A204.1 (cell line): Measurements from ENCODE around the gene NPAS2.

Source experiments
- FAIRE-seq: peaks from 2 replicates; lab custom pipeline; 2012; peaks lifted over from hg19 to GRCh38; lab: Jason Lieb, UNC

Gene NPAS2

DNA sequence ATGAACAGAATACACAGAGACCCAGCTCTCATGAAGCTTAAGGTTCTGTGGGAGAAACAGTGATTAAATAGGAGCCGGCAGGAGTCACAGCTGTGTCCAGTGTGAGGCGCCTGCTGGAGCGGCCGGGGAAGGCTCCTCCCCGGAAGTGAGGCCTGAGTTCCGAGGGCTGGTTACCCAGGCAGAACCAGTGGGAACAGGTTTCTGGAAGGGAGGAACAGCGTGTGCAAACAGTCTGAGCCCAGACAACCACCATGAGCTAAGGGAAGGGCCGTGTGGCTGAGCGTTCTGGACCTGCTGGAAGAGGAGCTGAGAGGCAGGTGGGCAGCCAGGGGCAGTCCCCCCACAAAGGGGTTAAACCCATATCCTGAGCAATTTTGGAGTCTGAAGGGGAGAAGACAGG, 26.0 kb upstream of the NPAS2 start:
- no peak for FAIRE-seq

DNA sequence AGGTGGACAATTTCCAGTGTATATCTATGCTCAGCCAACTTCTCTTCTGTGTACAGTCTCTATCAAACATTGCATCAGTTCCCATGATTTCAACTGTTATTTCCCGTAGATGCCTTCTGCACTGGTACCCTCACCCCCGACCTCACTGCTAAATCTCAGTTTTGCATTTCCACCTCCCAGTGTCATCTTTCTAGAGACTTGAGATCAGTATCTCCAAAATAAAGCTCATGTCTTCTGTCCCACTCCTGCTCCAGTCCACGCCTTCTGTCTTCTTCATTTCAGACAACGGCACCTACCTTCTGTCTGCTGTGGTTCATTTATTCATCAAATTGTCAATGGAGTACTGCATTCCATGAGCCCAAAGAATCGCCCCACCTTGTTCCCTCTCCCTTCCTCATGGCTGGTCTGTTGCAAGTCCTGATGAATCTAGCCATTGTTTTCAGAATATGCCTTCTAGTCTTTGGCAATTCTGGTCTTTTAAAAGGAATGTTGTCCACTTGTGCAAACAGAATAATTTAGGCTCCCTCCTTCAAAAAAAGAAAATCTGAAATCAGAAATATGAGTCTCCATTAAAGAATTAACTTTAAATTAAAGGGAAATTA, 23.3 kb upstream of the NPAS2 start:
- FAIRE-seq = no peak

DNA sequence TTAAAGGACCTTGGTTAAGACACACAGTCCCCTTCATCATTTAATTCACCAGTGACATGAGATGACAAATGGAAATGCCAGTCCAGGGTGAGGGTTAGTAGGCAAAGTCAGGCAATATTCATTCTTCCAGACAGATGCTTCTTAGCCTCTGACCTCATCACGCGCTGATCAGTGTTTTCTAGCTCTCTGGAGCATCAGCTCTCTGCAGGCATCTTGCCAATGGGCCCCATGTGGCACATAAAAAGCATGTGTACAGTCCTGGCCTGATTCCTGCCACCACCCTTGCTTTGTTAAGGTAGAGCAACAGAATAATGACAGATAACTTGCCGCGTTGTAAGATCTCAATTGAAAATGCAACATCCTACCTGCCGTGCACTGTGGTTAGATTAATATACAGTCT, 20.3 kb upstream of the NPAS2 start:
- FAIRE-seq = no peak

DNA sequence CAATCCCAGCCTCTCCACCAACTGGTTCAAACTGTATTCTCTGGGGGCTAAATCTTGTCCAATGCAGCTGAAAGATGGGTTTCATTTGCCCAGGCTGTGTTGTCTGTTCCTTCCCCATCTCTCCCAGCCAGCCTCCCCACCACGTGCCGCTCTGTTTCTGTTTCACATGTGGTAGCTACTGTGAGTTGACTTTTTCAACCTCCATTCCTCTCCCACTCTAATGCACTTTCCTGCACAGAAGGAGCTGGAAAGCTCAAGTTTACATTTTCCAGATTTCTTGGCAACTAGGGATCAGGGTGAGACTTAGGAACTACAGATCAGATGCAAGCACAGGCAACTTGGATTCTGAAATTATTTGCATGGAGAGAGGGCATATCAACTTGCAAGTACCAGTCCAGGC, 19.0 kb upstream of the NPAS2 start:
- no peak for FAIRE-seq

DNA sequence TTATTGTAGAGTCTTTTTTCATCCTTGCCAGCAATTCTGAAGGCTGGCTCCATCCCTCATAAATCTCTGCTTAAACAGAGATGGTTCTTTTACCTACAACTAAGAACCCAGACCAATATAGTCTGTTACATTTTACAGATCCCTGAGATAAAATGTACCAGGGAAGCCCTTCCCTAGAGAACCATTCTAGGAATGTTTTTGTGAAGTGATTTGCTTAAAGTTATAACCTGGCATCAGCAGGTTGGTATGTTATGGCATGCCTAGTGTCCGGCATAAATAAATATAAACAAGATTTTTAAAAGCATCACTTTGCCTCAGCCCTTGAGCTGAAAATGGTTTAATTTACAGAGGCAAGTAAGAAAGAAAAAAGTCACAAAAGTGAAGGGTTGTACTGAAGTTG, 18.5 kb upstream of the NPAS2 start:
- FAIRE-seq = no peak

DNA sequence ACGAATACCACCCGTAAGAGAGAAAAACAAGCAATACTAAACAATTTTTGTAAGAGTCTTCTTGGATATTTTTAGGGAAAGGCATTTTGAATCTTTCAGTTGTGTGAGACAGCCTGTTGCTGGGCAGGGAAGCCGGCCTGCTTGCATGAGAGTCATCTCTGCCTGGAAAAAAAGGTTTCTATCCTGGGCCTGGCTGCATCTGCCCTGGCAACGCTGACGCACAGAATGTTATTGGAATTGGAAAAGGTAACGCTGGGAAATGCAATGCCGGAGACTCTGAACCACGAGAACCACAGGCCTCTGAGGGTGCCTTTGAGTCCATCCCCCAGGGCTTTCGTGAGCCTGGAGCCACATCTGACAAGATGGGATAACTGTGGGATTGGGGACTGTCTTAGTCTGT, 17.9 kb upstream of the NPAS2 start:
- no peak for FAIRE-seq

DNA sequence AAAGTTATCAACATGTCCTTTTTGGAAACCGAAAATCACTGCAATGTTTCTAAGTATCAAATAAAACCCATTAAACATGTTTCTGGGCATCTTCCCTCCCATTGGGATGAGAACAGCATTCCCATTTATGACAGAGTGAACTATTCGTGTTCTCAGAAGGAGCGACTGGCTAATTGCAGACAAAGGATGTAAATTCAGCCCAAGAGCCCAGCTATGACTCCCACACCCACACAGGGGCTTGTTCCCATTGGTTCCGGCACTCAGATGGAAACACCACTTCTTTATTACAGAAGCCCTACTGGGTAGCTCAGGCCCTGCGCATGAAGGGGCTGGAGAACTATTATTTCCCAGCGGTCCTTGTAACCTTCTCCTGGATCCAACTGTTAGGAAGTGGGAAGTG, 16.6 kb upstream of the NPAS2 start:
- FAIRE-seq = no peak

DNA sequence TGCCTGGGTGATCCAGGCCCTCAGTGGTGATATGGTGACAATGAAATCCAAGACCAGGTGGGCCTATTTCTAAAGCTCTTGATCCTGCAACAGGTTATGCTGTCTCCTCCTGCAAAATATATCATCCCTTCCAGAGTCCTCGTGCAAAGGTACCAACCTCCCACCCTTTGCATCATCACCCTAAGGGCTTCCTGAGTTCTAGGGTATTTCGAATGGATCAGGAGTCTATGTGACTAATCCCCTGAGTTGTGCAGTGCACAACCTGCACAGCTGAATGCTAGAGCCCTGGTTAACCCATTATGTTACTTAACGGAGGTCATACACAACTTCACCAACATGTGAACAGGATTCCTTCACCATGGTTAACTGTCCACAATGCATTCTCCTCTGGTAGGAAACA, 13.4 kb upstream of the NPAS2 start:
- FAIRE-seq = no peak

DNA sequence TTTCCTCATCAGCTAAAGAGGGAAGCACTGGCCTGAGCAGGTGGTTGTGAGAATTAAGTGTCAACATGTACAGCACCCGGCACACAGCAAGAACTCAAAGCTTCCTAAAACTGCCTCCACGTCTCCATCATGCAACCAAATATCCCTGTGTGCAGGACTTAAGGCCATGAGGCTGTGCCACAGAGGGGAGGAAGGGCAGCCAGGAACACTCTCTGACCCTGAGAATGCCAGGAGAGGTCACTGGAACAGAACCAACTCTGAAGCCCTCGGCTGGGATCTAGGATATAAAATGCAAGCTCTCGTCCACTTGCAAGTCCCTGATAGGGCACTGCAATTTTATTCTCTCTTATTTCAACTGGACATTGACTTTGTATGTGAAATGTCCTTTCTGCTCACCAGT, 12.2 kb upstream of the NPAS2 start:
- no peak for FAIRE-seq

DNA sequence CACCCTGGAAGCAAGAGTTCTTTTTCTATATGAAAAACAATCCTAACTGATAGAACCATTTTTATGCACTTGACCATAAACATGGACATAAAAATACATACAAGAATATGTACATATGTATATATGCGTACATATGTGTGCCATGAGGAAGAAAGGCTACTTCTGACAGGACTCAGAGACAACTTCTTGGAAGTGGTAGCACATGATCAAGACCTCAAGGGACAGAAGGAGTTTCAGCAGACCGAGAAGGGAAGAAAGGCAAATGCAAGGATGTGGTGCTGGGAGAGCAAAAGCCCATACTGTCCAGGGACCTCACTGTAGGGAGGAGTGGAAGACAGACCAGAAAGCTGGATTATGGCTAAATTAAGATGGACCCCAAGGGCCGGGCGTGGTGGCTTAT, 11.4 kb upstream of the NPAS2 start:
- no peak for FAIRE-seq

DNA sequence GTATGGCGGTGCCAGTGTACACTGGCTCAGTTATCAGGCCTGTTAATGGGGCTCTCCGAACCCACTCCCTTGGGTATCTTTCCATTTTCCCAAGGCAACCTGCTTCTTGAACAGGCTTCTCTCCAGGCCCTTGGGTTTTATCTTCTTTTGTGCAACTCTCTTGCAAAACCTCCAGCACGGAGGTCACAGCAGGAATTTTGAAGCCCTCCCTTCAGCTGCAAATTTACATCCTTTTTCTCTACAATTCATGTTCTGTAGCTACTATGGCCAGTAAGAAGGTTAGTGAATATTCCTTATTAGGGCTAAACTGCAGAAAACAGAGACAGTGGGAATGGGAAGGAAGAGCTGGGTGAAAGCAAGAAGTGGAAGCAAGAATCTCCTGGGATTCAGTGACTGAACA, 10.4 kb upstream of the NPAS2 start:
- FAIRE-seq = no peak

DNA sequence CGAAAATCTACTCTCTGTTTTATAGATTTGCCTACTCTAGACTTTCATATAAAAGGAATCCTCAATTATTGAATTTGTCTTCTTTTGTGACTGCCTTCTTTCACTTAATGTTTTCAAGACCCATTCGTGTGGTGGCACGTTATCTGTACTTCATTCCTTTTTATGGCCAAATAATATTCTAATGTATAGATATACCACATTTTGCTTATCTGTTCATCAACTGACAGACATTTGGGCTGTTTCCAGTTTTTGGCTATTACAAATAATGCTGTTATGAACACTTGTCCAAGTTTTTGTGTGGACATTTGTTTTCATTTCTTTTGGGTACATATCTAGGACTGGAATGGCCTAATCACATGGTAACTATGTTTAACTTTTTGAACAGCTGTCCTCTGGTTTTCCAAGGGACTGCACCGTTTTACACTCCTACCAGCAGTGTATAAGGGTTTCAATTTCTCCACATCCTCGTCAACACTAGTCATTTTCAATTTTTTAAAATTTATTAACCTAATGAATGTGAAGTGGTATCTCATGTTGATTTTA, 9.3 kb upstream of the NPAS2 start:
- no peak for FAIRE-seq

DNA sequence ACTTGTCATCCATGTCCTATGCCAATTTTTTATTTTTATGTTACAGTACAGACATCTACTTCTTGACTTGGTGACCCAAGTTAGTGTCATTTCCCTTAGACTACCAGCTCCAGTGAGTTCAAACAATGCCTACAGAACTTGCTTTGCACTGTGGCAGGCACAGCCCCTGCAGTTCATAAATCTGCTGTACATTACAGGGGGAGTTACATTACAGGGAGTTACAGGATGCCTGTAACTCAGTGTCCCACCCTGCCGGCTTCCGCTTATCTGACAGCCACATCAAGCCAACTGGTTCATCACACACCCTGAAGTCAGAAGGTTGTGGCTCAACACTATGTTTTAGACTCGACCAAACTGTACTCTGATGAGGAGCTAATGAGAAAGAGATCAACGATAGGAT, 7.8 kb upstream of the NPAS2 start:
- FAIRE-seq = no peak

DNA sequence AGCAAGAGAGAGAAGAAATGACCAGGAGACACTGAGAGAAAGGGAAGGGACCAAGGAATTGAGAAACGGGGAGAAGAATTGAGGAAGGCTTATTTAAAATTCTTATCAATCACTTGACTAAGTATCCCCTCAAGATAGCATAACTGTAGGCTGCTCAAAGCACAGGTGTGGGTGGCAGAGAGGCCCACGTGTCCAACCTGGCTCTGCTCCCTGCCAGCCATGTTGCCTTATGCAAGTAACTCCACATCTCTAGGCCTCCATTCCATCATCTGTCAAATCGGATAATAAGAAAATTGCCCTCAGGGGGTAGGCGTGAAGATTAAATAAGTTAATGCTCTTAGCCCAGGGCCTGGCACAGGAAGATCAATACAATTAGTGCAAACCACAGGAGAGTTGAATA, 7.4 kb upstream of the NPAS2 start:
- FAIRE-seq = no peak

DNA sequence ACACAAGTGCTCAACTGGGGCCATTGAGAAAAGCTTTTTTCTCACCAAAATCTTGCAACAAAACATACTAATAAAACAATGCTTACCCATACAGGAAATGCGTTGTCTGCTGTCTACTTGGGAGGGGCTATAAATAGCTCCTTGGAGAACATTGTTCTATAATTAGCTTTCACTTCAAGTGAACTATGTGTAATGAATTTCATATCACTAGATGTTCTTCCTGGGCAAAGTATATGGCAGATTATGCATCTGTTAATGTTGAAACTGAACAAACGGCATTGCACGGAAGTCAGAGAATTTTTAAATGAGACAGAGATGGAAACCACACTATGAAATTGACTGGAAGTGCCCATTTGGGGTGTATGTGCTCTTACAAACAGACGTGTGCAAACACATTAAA, 6.4 kb upstream of the NPAS2 start:
- FAIRE-seq = no peak

DNA sequence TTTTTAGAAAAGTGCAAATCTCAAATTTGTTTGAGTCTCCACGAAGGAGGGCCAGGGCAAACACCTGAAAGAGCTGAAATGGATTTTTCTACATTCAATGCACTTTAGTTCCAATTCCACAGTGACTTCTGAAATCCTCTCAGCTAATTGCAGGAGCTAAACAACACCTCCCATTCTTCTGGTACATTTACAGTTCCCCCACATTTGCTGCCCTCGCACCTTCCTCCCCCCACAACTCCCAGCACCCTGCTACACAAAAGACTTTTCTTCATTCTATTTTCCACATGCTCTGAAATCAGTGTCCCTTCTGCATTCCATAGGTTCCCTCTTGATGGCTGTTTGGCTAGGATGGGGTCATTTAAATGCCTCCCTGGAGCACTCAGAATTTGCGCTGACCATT, 5.9 kb upstream of the NPAS2 start:
- no peak for FAIRE-seq

DNA sequence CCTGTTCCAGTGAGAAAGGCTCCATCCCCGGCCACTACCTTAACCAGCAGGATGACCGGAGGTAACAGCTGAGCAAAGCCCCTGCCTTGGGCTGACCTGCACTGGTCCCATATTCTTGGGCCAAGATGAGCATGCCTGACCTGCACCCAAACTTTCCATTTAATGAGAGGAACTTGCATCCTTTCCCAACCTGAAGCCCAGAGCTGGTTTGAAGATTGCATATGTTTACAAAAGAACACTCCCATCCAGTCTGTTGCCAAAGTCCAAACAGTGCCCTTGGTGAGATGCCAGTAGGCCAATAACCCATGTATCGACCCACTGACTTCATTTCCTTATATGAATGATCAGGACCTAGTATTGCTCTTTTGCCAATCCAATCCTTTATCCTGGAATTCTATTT, 5.5 kb upstream of the NPAS2 start:
- no peak for FAIRE-seq

DNA sequence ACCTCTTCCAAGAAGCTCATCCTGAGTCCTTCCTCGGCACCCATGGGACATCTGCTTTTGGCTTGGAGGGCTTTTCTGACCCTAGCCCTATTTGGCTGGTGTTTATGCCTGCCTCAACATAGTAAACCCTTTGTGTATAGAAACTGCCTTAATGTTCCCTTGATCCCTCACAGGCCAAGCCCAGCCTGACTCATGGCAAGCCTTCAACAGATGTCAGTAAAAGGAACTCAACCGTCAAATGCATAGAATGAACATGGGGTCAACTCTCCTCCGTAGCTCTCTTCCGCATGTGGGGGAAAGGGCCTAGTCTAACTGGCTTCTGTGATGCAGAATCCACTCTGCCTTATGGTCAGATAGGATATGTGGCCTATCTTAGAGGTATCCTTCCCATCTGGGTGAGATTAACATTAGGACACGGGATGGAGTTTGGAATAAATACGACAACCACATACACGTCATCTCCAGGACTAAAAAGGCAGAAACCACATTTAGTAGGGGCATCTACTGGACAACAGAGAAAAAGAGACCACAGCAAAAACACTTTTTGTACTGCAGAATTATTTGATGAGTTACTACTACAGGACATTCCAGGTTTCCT, 2.5 kb upstream of the NPAS2 start:
- no peak for FAIRE-seq

DNA sequence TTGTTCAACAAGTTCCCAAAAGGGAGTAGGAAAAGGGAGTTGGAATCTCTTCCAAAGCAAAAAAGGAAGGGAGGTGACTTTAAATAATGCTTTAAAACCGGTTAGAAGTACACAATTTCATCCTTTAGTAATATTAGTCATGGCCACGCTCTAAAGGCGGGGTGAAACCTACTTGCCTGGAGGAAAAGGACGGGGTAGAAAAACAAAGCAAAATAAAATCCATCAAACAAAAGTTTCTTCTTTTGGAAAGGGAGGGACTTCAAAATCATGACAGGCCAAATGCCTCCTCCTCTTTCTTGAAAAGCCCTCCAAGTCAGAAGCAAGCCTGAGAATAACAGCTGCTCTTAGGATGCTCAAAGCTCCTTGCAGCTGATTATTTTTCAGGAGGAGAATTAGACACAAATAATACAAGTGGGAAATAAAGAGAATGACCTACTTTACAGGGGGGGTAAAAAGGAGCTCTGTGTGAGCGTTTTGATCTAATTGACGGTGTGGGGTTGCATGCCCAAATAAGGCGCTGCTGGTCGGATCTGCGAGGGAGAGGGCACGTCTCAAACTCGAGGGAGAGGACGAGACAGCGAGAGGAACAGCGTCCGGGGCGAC, 1.8 kb upstream of the NPAS2 start:
- FAIRE-seq = no peak

DNA sequence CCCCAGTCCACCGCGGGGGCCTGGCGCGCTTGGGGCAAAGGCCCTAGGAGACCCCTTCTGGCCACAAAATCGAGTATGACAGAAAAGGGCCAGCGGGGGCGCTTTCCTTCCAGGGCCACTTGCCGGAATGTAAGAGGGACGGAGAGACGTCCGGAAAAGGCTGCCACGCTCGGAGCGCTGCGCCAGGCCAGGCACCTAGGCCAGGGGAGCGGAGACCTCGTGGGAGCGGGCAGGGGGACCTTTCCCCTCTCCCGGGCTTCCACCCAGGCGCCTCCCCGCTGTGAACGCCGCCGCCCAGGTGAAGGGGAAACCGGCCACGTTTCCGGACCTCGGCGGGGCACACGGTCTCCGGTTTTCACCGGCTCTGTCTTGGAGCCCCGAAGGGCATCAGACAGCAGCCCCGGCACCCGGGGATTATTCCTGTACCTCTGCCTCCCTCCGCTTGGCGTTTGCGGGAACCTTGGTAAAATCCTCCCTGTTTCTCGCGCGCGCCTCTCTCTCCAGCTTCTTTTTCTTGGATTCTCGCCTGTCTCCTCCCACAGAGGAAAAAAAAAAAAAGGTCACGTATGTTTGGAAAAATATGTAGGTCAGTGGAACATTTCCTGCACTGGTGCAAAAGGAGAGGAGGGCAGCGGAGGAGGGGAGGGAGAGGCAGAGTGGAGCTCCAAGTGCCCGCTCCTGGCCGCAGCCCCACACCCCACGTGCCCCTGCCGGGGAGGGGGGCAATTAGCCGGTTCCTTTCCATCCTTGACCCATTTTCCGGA, 1.2 kb upstream of the NPAS2 start:
- FAIRE-seq = no peak

DNA sequence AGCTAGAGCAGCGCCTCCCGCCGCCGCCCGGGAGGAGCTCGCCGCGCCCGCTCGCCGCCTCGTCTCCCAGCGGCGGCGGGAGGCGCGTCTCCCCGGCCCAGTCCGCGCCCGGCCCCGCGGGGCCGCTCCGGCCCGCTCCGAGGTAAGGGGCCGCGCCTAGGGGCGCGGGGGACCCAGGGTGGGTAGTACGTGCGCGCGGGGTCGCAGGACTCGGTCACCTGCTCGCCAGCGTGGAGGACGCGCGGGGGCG, 259 bp downstream of the NPAS2 start:
- FAIRE-seq = no peak

DNA sequence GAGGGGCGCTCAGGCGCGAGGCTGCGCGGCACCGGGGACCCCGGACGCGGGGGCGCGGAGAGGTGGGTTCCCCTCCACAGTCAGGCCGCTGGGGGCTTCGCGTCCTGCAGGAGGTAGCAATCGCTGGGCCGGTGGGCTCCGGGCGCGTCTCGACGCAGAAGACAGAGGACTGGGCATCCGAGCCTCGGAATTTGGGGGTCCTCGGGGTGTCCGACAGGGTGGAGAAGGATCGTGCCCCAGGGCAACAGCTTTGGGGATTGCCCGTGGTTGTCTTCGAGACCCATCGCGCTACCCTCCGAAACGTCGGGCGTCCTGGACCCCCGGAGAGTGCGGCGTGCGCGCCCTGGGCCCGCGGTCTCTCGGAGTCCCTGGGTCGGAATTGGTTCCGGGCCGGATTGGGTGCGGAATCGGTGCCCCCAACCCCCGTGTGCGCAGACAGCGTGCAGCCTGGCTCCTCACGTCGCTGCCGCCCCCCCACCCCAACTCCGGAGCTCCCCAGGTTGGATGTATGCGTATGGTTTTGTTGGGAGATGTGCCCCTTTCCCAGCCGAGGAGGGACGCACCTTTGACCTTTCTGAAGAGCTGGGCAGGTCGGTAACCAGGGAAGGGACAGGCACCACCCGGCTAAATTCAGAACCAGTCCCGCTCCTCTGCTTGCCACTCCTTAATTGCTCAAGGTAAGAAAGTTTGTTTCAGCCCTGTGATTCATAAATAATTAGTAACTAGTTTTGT, 750 bp downstream of the NPAS2 start:
- FAIRE-seq = no peak
